Mesenchymal stem cell (in vitro differentiated cells and primary cell): ENCODE results near the gene RAD51B.
A peak's percentile ranks its signal among the peaks of the same experiment; 100 is the strongest.

Experiments used
- DNase-seq: peaks from one replicate; pipeline ENCODE4 v3.0.0-alpha.2; 2013
- H2AFZ ChIP-seq: one replicate; pipeline ENCODE4 v1.6.1; 2013; ENCODE audit warnings: low read depth, mild to moderate bottlenecking, control low read depth, inconsistent platforms, low read length, moderate library complexity
- H2AK5ac ChIP-seq: 2 replicates; pipeline ENCODE4 v1.6.1; 2013; ENCODE audit warnings: low read length, moderate library complexity, mild to moderate bottlenecking, inconsistent platforms; ENCODE audit not compliant: severe bottlenecking
- H2BK120ac ChIP-seq: one replicate; pipeline ENCODE4 v1.6.1; 2013; ENCODE audit warnings: low read depth, mild to moderate bottlenecking, inconsistent platforms, low read length, moderate library complexity
- H2BK12ac ChIP-seq, 2 experiments: one replicate each; pipeline ENCODE4 v1.6.1; 2013; ENCODE audit warnings: inconsistent platforms in 2 of 2, low read length in 2 of 2, mild to moderate bottlenecking in 2 of 2, moderate library complexity in 2 of 2, control low read depth in 1 of 2
- H2BK15ac ChIP-seq: one replicate; pipeline ENCODE4 v1.6.1; 2013; ENCODE audit warnings: mild to moderate bottlenecking, low read depth, inconsistent platforms; ENCODE audit not compliant: poor library complexity, severe bottlenecking
- H2BK5ac ChIP-seq: 2 replicates; pipeline ENCODE4 v1.6.1; 2013; ENCODE audit warnings: low read depth, mild to moderate bottlenecking, low read length, control low read depth, inconsistent platforms; ENCODE audit not compliant: poor library complexity, severe bottlenecking
- H3K14ac ChIP-seq, 2 experiments: one replicate each; pipeline ENCODE4 v1.6.1; 2013; ENCODE audit warnings: inconsistent platforms in 2 of 2, low read length in 2 of 2, control low read depth in 1 of 2, mild to moderate bottlenecking in 1 of 2, moderate library complexity in 1 of 2
- H3K18ac ChIP-seq, 2 experiments: one replicate each; pipeline ENCODE4 v1.6.1; 2013; ENCODE audit warnings: inconsistent platforms in 2 of 2, low read length in 2 of 2, control low read depth in 1 of 2, low read depth in 1 of 2, mild to moderate bottlenecking in 1 of 2
- H3K23ac ChIP-seq, 2 experiments: one replicate each; pipeline ENCODE4 v1.6.1; 2013; ENCODE audit warnings: inconsistent platforms in 2 of 2, low read length in 2 of 2, mild to moderate bottlenecking in 2 of 2, moderate library complexity in 2 of 2, control low read depth in 1 of 2
- H3K27ac ChIP-seq: 2 replicates; pipeline ENCODE4 v1.5.1; 2013; ENCODE audit warnings: mild to moderate bottlenecking, moderate library complexity, low read length, control low read depth, inconsistent platforms; ENCODE audit not compliant: poor library complexity, severe bottlenecking
- H3K27me3 ChIP-seq, 2 experiments: 2 replicates each; pipeline versions ENCODE4 v1.6.1 to v1.7.0; 2013; ENCODE audit warnings: low read length in 2 of 2, mild to moderate bottlenecking in 2 of 2, moderate library complexity in 2 of 2, control low read depth in 1 of 2, inconsistent platforms in 1 of 2; ENCODE audit not compliant: control insufficient read depth in 1 of 2, insufficient read depth in 1 of 2
- H3K36me3 ChIP-seq, 2 experiments: 2 replicates each; pipeline versions ENCODE4 v1.6.1 to v1.7.0; 2013; ENCODE audit warnings: low read length in 2 of 2, control low read depth in 1 of 2, inconsistent platforms in 1 of 2, low read depth in 1 of 2, mild to moderate bottlenecking in 1 of 2; ENCODE audit not compliant: insufficient read depth in 2 of 2, control insufficient read depth in 1 of 2
- H3K4ac ChIP-seq, 2 experiments: one replicate each; pipeline ENCODE4 v1.6.1; 2013; ENCODE audit warnings: inconsistent platforms in 2 of 2, low read length in 2 of 2, mild to moderate bottlenecking in 2 of 2, moderate library complexity in 2 of 2, control low read depth in 1 of 2, low read depth in 1 of 2
- H3K4me1 ChIP-seq: 2 replicates; pipeline ENCODE4 v1.6.1; 2013; ENCODE audit warnings: low read depth, low read length, control low read depth; ENCODE audit not compliant: control insufficient read depth, insufficient read depth
- H3K4me2 ChIP-seq: 2 replicates; pipeline ENCODE4 v1.6.1; 2013; ENCODE audit warnings: low read length, mild to moderate bottlenecking, inconsistent platforms; ENCODE audit not compliant: poor library complexity, severe bottlenecking
- H3K4me3 ChIP-seq, 2 experiments: 2 replicates each; pipeline versions ENCODE4 v1.5.1 to v1.7.0; 2013; ENCODE audit warnings: low read length in 2 of 2, mild to moderate bottlenecking in 2 of 2, control low read depth in 1 of 2, low read depth in 1 of 2; ENCODE audit not compliant: insufficient read depth in 1 of 2
- H3K79me1 ChIP-seq: replicated peaks from 2 replicates; pipeline ENCODE4 v1.6.1; 2013; ENCODE audit warnings: mild to moderate bottlenecking, control low read depth, low read length, inconsistent platforms; ENCODE audit not compliant: poor library complexity, severe bottlenecking
- H3K9ac ChIP-seq: 2 replicates; pipeline ENCODE4 v1.7.0; 2013; ENCODE audit warnings: mild to moderate bottlenecking, low read length, moderate library complexity
- H3K9me3 ChIP-seq: 2 replicates; pipeline ENCODE4 v1.7.0; 2013; ENCODE audit warnings: mild to moderate bottlenecking, low read length; ENCODE audit not compliant: control insufficient read depth
- H4K8ac ChIP-seq: one replicate; pipeline ENCODE4 v1.6.1; 2013; ENCODE audit warnings: inconsistent platforms, mild to moderate bottlenecking, low read length, moderate library complexity
- H4K91ac ChIP-seq: one replicate; pipeline ENCODE4 v1.6.1; 2013; ENCODE audit warnings: mild to moderate bottlenecking, low read length, inconsistent platforms
- WGBS: methylation state at CpG from one replicate; pipeline ENCODE4 v1.1.7; 2013; ENCODE audit warnings: mixed read lengths; 5-methylcytosine and 5-hydroxymethylcytosine counted together

Gene RAD51B

DNA sequence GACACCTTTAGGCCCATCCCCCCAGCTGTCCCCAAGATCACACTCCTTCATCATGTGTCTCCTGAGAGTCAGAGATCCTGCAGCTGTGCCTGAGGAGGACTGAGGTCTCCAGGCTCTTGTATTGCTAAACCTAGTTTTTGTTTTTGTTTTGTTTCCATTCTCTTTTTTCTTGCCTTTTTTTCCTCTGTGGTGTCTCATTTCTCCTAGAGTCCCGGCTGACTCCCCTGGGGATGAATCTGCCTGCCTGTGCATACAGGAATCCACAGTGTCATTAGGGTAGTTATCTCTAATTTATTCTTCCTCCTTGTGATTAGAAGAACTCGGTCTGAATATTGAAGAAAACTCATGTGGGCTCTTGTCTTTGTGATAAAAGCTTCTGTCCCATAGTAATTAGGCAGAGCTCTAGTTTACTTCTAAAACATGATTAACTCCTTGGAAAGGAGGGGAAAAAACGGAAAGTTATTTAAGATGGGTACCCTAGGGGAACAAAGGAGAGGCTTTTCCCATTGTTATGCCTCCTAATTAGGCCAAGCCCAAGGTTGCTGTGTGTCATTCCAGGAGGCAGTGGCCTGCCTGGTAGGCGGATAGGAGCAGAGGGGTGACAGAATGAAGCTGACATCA is 630.1 kb downstream of the RAD51B start:
- H3K14ac ChIP-seq, result no peak overlapping the region
- peak overlapping the region in 1 of 2 experiments; percentile 87 for H3K4ac ChIP-seq
- no peak overlapping the region for H2BK15ac ChIP-seq
- no peak overlapping the region for H4K91ac ChIP-seq
- no peaks in the 10 kb centered on the region for H3K36me3 ChIP-seq
- no peak overlapping the region for H2BK5ac ChIP-seq
- peak overlapping the region; percentile 45 for H4K8ac ChIP-seq
- no peak overlapping the region for H2AK5ac ChIP-seq
- no peak overlapping the region for H2AFZ ChIP-seq
- peak overlapping the region; percentile 49 to 93 for H2BK12ac ChIP-seq
- H3K4me1 ChIP-seq, result peaks cover 6% of the 10 kb centered on the region
- no peak overlapping the region for H3K4me3 ChIP-seq
- H3K9me3 ChIP-seq, result peaks cover under 1% of the 10 kb centered on the region
- H3K4me2 ChIP-seq, result no peak overlapping the region
- H3K27ac ChIP-seq, result no peak overlapping the region
- H3K79me1 ChIP-seq, result no peaks in the 10 kb centered on the region
- H3K18ac ChIP-seq, result peak overlapping the region; percentile 76 to 80
- WGBS, result 64% methylated on average over 3 of the region's 4 CpGs
- H3K9ac ChIP-seq, result peak overlapping the region; percentile 49
- DNase-seq, result peak; percentile 53
- H3K27me3 ChIP-seq, result no peaks in the 10 kb centered on the region
- no peak overlapping the region for H2BK120ac ChIP-seq
- no peak overlapping the region for H3K23ac ChIP-seq

DNA sequence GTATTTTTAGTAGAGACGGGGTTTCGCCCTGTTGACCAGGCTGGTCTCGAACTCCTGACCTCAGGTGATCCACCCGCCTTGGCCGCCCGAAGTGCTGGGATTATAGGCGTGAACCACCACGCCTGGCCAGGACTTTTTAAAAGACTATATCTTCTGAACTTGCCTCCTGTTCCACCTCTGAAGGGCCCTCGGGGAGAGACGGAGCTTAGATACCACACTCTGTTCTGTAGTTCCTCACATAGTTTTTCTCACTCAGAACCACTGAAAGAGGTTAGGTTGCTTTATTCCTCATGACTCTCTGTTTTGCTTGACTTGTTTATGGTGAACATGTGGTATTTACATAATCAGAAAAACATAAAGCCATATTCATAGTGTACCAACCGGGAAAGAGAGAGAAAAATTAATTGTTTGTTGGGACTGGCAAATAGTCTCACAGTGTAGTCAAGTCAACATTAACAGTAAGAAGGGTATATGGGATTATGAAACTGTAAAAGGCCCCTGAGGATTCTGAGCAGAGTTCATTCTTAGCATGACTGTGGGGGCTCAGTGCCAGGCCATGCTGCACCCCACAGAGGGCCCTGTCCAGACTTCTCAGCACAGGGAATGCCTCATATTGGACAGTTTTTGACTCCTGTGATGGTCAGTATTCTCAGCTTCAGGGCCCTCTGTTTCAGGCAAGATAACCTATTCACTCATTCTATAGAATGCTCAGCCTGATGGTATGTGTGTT is 631.0 kb downstream of the RAD51B start:
- Histone ChIP-seq H3K36me3 (no peaks in the 10 kb centered on the region), H2BK120ac (peak overlapping the region; percentile 5)

GRCh38 chr14:68451696-68452373 is 632.3 kb downstream of the RAD51B start:
- Histone ChIP-seq H3K18ac (no peak overlapping the region), H3K4me2 (no peak overlapping the region), H4K91ac (no peak overlapping the region), H2AFZ (no peak overlapping the region), H3K23ac (no peak overlapping the region), H3K27me3 (no peaks in the 10 kb centered on the region), H3K36me3 (no peaks in the 10 kb centered on the region), H3K4me3 (no peak overlapping the region), H3K9me3 (peaks cover 6% of the 10 kb centered on the region), H2BK5ac (no peak overlapping the region), H2BK120ac (no peak overlapping the region), H2BK12ac (peak overlapping the region in 1 of 2 experiments; percentile 63), H2BK15ac (no peak overlapping the region), H3K27ac (no peak overlapping the region), H3K14ac (no peak overlapping the region), H4K8ac (no peak overlapping the region), H3K79me1 (no peaks in the 10 kb centered on the region), H2AK5ac (no peak overlapping the region), H3K9ac (peak overlapping the region; percentile 73), H3K4ac (no peak overlapping the region), H3K4me1 (peaks cover 5% of the 10 kb centered on the region)
- 90% methylated on average over 4 of the region's 4 CpGs for WGBS
- no peak for DNase-seq

More for the DNA sequence above, 631.0 kb downstream of the RAD51B start:
- H2BK15ac ChIP-seq, result no peak overlapping the region
- H3K4me1 ChIP-seq, result peaks cover 6% of the 10 kb centered on the region
- no peak overlapping the region for H3K4me3 ChIP-seq
- H3K79me1 ChIP-seq, result no peaks in the 10 kb centered on the region
- H4K8ac ChIP-seq, result no peak overlapping the region
- peak overlapping the region; percentile 73 for H3K9ac ChIP-seq
- no peak overlapping the region for H4K91ac ChIP-seq
- no peak overlapping the region for H3K14ac ChIP-seq
- DNase-seq, result no peak
- H3K27me3 ChIP-seq, result no peaks in the 10 kb centered on the region
- peaks cover 6% of the 10 kb centered on the region for H3K9me3 ChIP-seq
- H2AFZ ChIP-seq, result no peak overlapping the region
- no peak overlapping the region for H3K27ac ChIP-seq
- no peak overlapping the region for H3K4me2 ChIP-seq
- no peak overlapping the region for H3K4ac ChIP-seq
- no peak overlapping the region for H2AK5ac ChIP-seq
- H2BK12ac ChIP-seq, result peak overlapping the region in 1 of 2 experiments; percentile 66
- H3K23ac ChIP-seq, result no peak overlapping the region
- peak overlapping the region in 1 of 2 experiments; percentile 12 for H3K18ac ChIP-seq
- H2BK5ac ChIP-seq, result no peak overlapping the region
- 96% methylated on average over 11 of the region's 11 CpGs for WGBS

- DNase-seq, result no peak
- Histone ChIP-seq H3K9ac (peak overlapping the region; percentile 8), H3K4me1 (peaks cover 5% of the 10 kb centered on the region), H3K27ac (no peak overlapping the region), H3K36me3 (no peaks in the 10 kb centered on the region), H3K4me3 (no peak overlapping the region), H3K79me1 (no peaks in the 10 kb centered on the region), H2AK5ac (no peak overlapping the region), H3K14ac (no peak overlapping the region), H3K18ac (no peak overlapping the region), H4K8ac (no peak overlapping the region), H2BK12ac (no peak overlapping the region), H2BK120ac (no peak overlapping the region), H3K4me2 (no peak overlapping the region), H2AFZ (no peak overlapping the region), H2BK15ac (no peak overlapping the region), H4K91ac (no peak overlapping the region), H2BK5ac (no peak overlapping the region), H3K27me3 (no peaks in the 10 kb centered on the region), H3K9me3 (peaks cover 6% of the 10 kb centered on the region), H3K4ac (no peak overlapping the region), H3K23ac (no peak overlapping the region)
- WGBS, result no CpG with 5 or more reads among the region's 1 CpG
Observed at GRCh38 chr14:68458253-68458652, 638.7 kb downstream of the RAD51B start.
